Thymus (tissue), 11 donors: ENCODE measurements around the gene QRICH2. TPM values are rescaled to one million over a fixed set of nuclear protein-coding genes. Genes with fewer than 3 reads are reported as not detected.
"Not testable (repeated sequence)": the region's sequence is repeated elsewhere in the genome, so short reads cannot be mapped to it uniquely, and the experiment has no call there.

Experiments
- DNase-seq, 9 donors: peaks; one replicate each; pipeline ENCODE4 v3.0.0-alpha.2; 2013; ENCODE audit warnings: low spot score in 9 of 9, low read depth in 6 of 9, missing footprints in 1 of 9
- H3K27ac ChIP-seq, 2 donors: one replicate each; pipeline ENCODE4 v1.5.1; 2013; ENCODE audit warnings: control low read depth in 1 of 2, low read depth in 1 of 2, low read length in 1 of 2, mild to moderate bottlenecking in 1 of 2, moderate library complexity in 1 of 2
- H3K27me3 ChIP-seq, 2 donors: one replicate each; pipeline ENCODE4 v1.5.1; 2013; ENCODE audit warnings: low read length in 1 of 2; ENCODE audit not compliant: control insufficient read depth in 2 of 2, insufficient read depth in 1 of 2
- H3K36me3 ChIP-seq, 2 donors: one replicate each; pipeline ENCODE4 v1.5.1; 2013; ENCODE audit warnings: low read length in 1 of 2, mild to moderate bottlenecking in 1 of 2, moderate library complexity in 1 of 2; ENCODE audit not compliant: control insufficient read depth in 2 of 2, insufficient read depth in 2 of 2
- H3K4me1 ChIP-seq, 2 donors: one replicate each; pipeline ENCODE4 v1.5.1; 2013; ENCODE audit warnings: low read length in 2 of 2; ENCODE audit not compliant: control insufficient read depth in 2 of 2, insufficient read depth in 2 of 2
- H3K4me3 ChIP-seq, 2 donors: one replicate each; pipeline ENCODE4 v1.5.1; 2013; ENCODE audit warnings: low read length in 2 of 2, control low read depth in 1 of 2, mild to moderate bottlenecking in 1 of 2
- H3K9me3 ChIP-seq, 2 donors: one replicate each; pipeline ENCODE4 v1.5.1; 2013; ENCODE audit warnings: low read length in 1 of 2, mild to moderate bottlenecking in 1 of 2; ENCODE audit not compliant: control insufficient read depth in 2 of 2, insufficient read depth in 1 of 2
- WGBS: extraction: QIAGEN DNeasy Blood & Tissue Kit; methylation state at CpG from one replicate; pipeline ENCODE4 v1.1.7; 2013; 5-methylcytosine and 5-hydroxymethylcytosine counted together
- polyA plus RNA-seq: library from polyadenylated mRNA; stranded (reverse); fragments of 200-250 nt; gene quantifications from one replicate; pipeline ENCODE4 v1.2.3, GENCODE V29; 2013
- total RNA-seq: library from RNA; stranded (reverse); fragments of 120-200 nt; gene quantifications from one replicate; pipeline ENCODE4 v1.2.4, GENCODE V29; 2013
- donor health status: healthy.

The QRICH2 gene
- total and polyA plus RNA-seq, 2 donors = 1.1 to 7.3 TPM

- 92% methylated on average over 4 of the region's 4 CpGs for WGBS
- H3K27ac ChIP-seq = no peak overlapping the region
- peaks cover 22 to 27% of the 10 kb centered on the region in 2 donors for H3K36me3 ChIP-seq
Measured at GRCh38 chr17:76309461-76309860, 1.4 kb upstream of the QRICH2 start.

GRCh38 chr17:76307299-76307965, 644 bp downstream of the QRICH2 start:
- Histone ChIP-seq H3K36me3 (peaks cover 13 to 16% of the 10 kb centered on the region in 2 donors), H3K9me3 (no peaks in the 10 kb centered on the region), H3K27ac (no peak overlapping the region), H3K27me3 (no peaks in the 10 kb centered on the region), H3K4me1 (no peaks in the 10 kb centered on the region), H3K4me3 (no peak overlapping the region)
- no peak for DNase-seq
- WGBS = 98% methylated on average over 58 of the region's 58 CpGs

More at GRCh38 chr17:76309461-76309860, 1.4 kb upstream of the QRICH2 start:
- Histone ChIP-seq H3K4me1 (peaks cover 0 to under 1% of the 10 kb centered on the region in 2 donors), H3K9me3 (no peaks in the 10 kb centered on the region), H3K27me3 (no peaks in the 10 kb centered on the region), H3K4me3 (no peak overlapping the region)
- no peak for DNase-seq

- WGBS = 96% methylated on average over 3 of the region's 3 CpGs
- not testable (repeated sequence) for H3K9me3 ChIP-seq
Measured at GRCh38 chr17:76305135-76305454, 3.0 kb downstream of the QRICH2 start.

GRCh38 chr17:76304226-76305134, 3.6 kb downstream of the QRICH2 start:
- H3K36me3 ChIP-seq = peaks cover 0 to 11% of the 10 kb centered on the region in 2 donors
- H3K9me3 ChIP-seq = no peaks in the 10 kb centered on the region
- H3K4me1 ChIP-seq = no peaks in the 10 kb centered on the region
- WGBS = 89% methylated on average over 17 of the region's 17 CpGs
- H3K4me3 ChIP-seq = no peak overlapping the region
- no peak for DNase-seq
- H3K27me3 ChIP-seq = no peaks in the 10 kb centered on the region
- H3K27ac ChIP-seq = no peak overlapping the region

More at GRCh38 chr17:76305135-76305454, 3.0 kb downstream of the QRICH2 start:
- not testable (repeated sequence) for DNase-seq, H3K4me1 ChIP-seq, H3K27me3 ChIP-seq, H3K27ac ChIP-seq, H3K4me3 ChIP-seq
- peaks cover 0 to 11% of the 10 kb centered on the region in 2 donors for H3K36me3 ChIP-seq

- Histone ChIP-seq H3K4me3 (no peak overlapping the region), H3K27ac (no peak overlapping the region), H3K9me3 (no peaks in the 10 kb centered on the region), H3K36me3 (peaks cover 0 to 3% of the 10 kb centered on the region in 2 donors), H3K27me3 (no peaks in the 10 kb centered on the region), H3K4me1 (no peaks in the 10 kb centered on the region)
- no peak for DNase-seq
- 97% methylated on average over 3 of the region's 3 CpGs for WGBS
Measured at GRCh38 chr17:76297436-76297835, 10.6 kb downstream of the QRICH2 start.

GRCh38 chr17:76296889-76297288, 11.2 kb downstream of the QRICH2 start:
- no peak overlapping the region for H3K27ac ChIP-seq
- 98% methylated on average over 5 of the region's 5 CpGs for WGBS
- no peaks in the 10 kb centered on the region for H3K27me3 ChIP-seq
- no peaks in the 10 kb centered on the region for H3K9me3 ChIP-seq
- H3K36me3 ChIP-seq = peaks cover 0 to 3% of the 10 kb centered on the region in 2 donors
- H3K4me1 ChIP-seq = no peaks in the 10 kb centered on the region
- no peak for DNase-seq
- H3K4me3 ChIP-seq = no peak overlapping the region

- H3K4me3 ChIP-seq = no peak overlapping the region
- no peak for DNase-seq
- H3K9me3 ChIP-seq = no peaks in the 10 kb centered on the region
- WGBS = 95% methylated on average over 4 of the region's 4 CpGs
- H3K4me1 ChIP-seq = no peaks in the 10 kb centered on the region
- H3K27ac ChIP-seq = no peak overlapping the region
- peaks cover 0 to 8% of the 10 kb centered on the region in 2 donors for H3K36me3 ChIP-seq
- no peaks in the 10 kb centered on the region for H3K27me3 ChIP-seq
Measured at GRCh38 chr17:76296186-76296585, 11.9 kb downstream of the QRICH2 start.

- no peaks in the 10 kb centered on the region for H3K9me3 ChIP-seq
- no peaks in the 10 kb centered on the region for H3K27me3 ChIP-seq
- H3K27ac ChIP-seq = no peak overlapping the region
- H3K4me3 ChIP-seq = no peak overlapping the region
- H3K4me1 ChIP-seq = no peaks in the 10 kb centered on the region
- 91% methylated on average over 7 of the region's 7 CpGs for WGBS
- DNase-seq = no peak
- peaks cover 0 to 9% of the 10 kb centered on the region in 2 donors for H3K36me3 ChIP-seq
Measured at GRCh38 chr17:76293106-76293505, 15.0 kb downstream of the QRICH2 start.

GRCh38 chr17:76292567-76292966, 15.5 kb downstream of the QRICH2 start:
- Histone ChIP-seq H3K4me1 (no peaks in the 10 kb centered on the region), H3K36me3 (peaks cover 0 to 9% of the 10 kb centered on the region in 2 donors)

More at GRCh38 chr17:76292567-76292966, 15.5 kb downstream of the QRICH2 start:
- Histone ChIP-seq H3K9me3 (no peaks in the 10 kb centered on the region), H3K27ac (no peak overlapping the region), H3K4me3 (no peak overlapping the region), H3K27me3 (no peaks in the 10 kb centered on the region)
- no peak for DNase-seq
- WGBS = 98% methylated on average over 4 of the region's 4 CpGs
